ENCODE data around the gene MROH2B.

MROH2B gene

GRCh38 chr5:41102341-41102740 lies 31.2 kb upstream of the MROH2B start:
- in situ Hi-C loops (cut with HindIII; ENCODE audit: low sequenced_read_pairs), result no loop called here
- no peak for TF ChIP-seq CTCF (IDR thresholded peaks at IDR 0.05; ENCODE audit: low read depth, low read length, missing control alignments)
- DNase-seq (ENCODE audit: low read depth), result no peak
- no peak overlapping the region for H3K4me3 ChIP-seq (ENCODE audit: low read depth, low read length)

GRCh38 chr5:41097642-41098041 lies 26.5 kb upstream of the MROH2B start:
- in situ Hi-C loops (cut with HindIII; ENCODE audit: low sequenced_read_pairs), result no loop called here
- no peak for TF ChIP-seq CTCF (IDR thresholded peaks at IDR 0.05; ENCODE audit: low read depth, low read length, missing control alignments)
- DNase-seq (ENCODE audit: low read depth), result no peak
- H3K4me3 ChIP-seq (ENCODE audit: low read depth, low read length), result no peak overlapping the region

GRCh38 chr5:41095324-41096101 lies 24.4 kb upstream of the MROH2B start:
- no peak for DNase-seq (ENCODE audit: low read depth)

GRCh38 chr5:41094871-41095270 lies 23.7 kb upstream of the MROH2B start:
- no peak for DNase-seq (ENCODE audit: low read depth)
- H3K4me3 ChIP-seq (ENCODE audit: low read depth, low read length), result no peak overlapping the region
- in situ Hi-C loops (cut with HindIII; ENCODE audit: low sequenced_read_pairs), result no loop called here
- no peak for TF ChIP-seq CTCF (IDR thresholded peaks at IDR 0.05; ENCODE audit: low read depth, low read length, missing control alignments)

More at GRCh38 chr5:41095324-41096101, 24.4 kb upstream of the MROH2B start:
- no peak for TF ChIP-seq CTCF (IDR thresholded peaks at IDR 0.05; ENCODE audit: low read depth, low read length, missing control alignments)
- H3K4me3 ChIP-seq (ENCODE audit: low read depth, low read length), result no peak overlapping the region
- in situ Hi-C loops (cut with HindIII; ENCODE audit: low sequenced_read_pairs), result no loop called here

GRCh38 chr5:41093803-41094202 lies 22.7 kb upstream of the MROH2B start:
- H3K4me3 ChIP-seq (ENCODE audit: low read depth, low read length), result no peak overlapping the region
- DNase-seq (ENCODE audit: low read depth), result peak; percentile 13
- TF ChIP-seq CTCF (IDR thresholded peaks at IDR 0.05; ENCODE audit: low read depth, low read length, missing control alignments), result no peak
- in situ Hi-C loops (cut with HindIII; ENCODE audit: low sequenced_read_pairs), result no loop called here

GRCh38 chr5:41087461-41087860 lies 16.3 kb upstream of the MROH2B start:
- no peak overlapping the region for H3K4me3 ChIP-seq (ENCODE audit: low read depth, low read length)
- in situ Hi-C loops (cut with HindIII; ENCODE audit: low sequenced_read_pairs), result no loop called here
- TF ChIP-seq CTCF (IDR thresholded peaks at IDR 0.05; ENCODE audit: low read depth, low read length, missing control alignments), result no peak
- DNase-seq (ENCODE audit: low read depth), result peak; percentile 22
